PC-9 (cell line): Measurements from ENCODE around the gene CNN3. TPM values are rescaled to one million over a fixed set of nuclear protein-coding genes. Genes with fewer than 3 reads are reported as not detected.
A peak's percentile ranks its signal among the peaks of the same experiment; 100 is the strongest.

ENCODE experiments used
- BruUV-seq: library from RNA; stranded (reverse); fragments of 400-500 nt; replicated peaks from 2 replicates; lab custom pipeline; 2021; lab: Mats Ljungman, UMichigan
- CTCF ChIA-PET: fragments of 300-600 bp; sonication (Branson Sonifier 250); formaldehyde crosslinking; loops from one replicate; lab custom pipeline; 2022; ENCODE audit warnings: antibody characterized with exemption; lab: Charles Lee
- POLR2A ChIA-PET: fragments of 300-600 bp; sonication (Branson Sonifier 250); formaldehyde crosslinking; loops from one replicate; lab custom pipeline; 2022; ENCODE audit warnings: antibody characterized with exemption; ENCODE audit not compliant: unreplicated experiment; lab: Charles Lee
- DNase-seq, 2 experiments: peaks; one replicate each; pipeline versions ENCODE4 v3.0.0 to v3.0.0-alpha.2; 2015 to 2022; ENCODE audit warnings: mixed read lengths in 1 of 2
- H2AFZ ChIP-seq: fragments of 200-600 bp; sonication (generic); 2 replicates; pipeline ENCODE4 v1.8.1; 2017; ENCODE audit warnings: antibody characterized with exemption
- H3F3A ChIP-seq: fragments of 200-600 bp; sonication (generic); 2 replicates; pipeline ENCODE4 v1.8.1; 2017; ENCODE audit warnings: antibody characterized with exemption, mild to moderate bottlenecking, low read depth; ENCODE audit not compliant: insufficient read depth
- H3K27ac ChIP-seq: fragments of 200-600 bp; sonication (generic); 2 replicates; pipeline ENCODE4 v1.6.1; 2016; ENCODE audit warnings: mixed run types
- H3K27me3 ChIP-seq: fragments of 200-600 bp; sonication (generic); 2 replicates; pipeline ENCODE4 v1.6.1; 2016; ENCODE audit warnings: low read depth, mixed run types; ENCODE audit not compliant: insufficient read depth
- H3K36me3 ChIP-seq: fragments of 200-600 bp; sonication (generic); 2 replicates; pipeline ENCODE4 v1.6.1; 2016; ENCODE audit warnings: low read depth, mixed run types
- H3K4me1 ChIP-seq: fragments of 200-600 bp; sonication (generic); replicated peaks from 2 replicates; pipeline ENCODE4 v1.6.1; 2016; ENCODE audit warnings: mixed run types; ENCODE audit not compliant: insufficient read depth
- H3K4me2 ChIP-seq: fragments of 200-600 bp; sonication (generic); 2 replicates; pipeline ENCODE4 v1.6.1; 2017; ENCODE audit warnings: mixed run types
- H3K4me3 ChIP-seq: fragments of 200-600 bp; sonication (generic); 2 replicates; pipeline ENCODE4 v1.6.1; 2016; ENCODE audit warnings: mixed run types
- H3K79me2 ChIP-seq: fragments of 200-600 bp; sonication (generic); 2 replicates; pipeline ENCODE4 v1.6.1; 2017; ENCODE audit warnings: low read depth, mixed run types
- H3K9me2 ChIP-seq: fragments of 200-600 bp; sonication (generic); 2 replicates; pipeline ENCODE4 v1.8.1; 2017; ENCODE audit warnings: mild to moderate bottlenecking; ENCODE audit not compliant: insufficient read depth
- H3K9me3 ChIP-seq: fragments of 200-600 bp; sonication (generic); 2 replicates; pipeline ENCODE4 v1.8.1; 2016; ENCODE audit warnings: low read depth; ENCODE audit not compliant: insufficient read depth
- H4K20me1 ChIP-seq: fragments of 200-600 bp; sonication (generic); 2 replicates; pipeline ENCODE4 v1.8.1; 2017; ENCODE audit not compliant: insufficient read depth
- EZH2 ChIP-seq: fragments of 200-600 bp; sonication (generic); IDR thresholded peaks from 2 replicates; pipeline ENCODE4 v1.8.0; 2017; ENCODE audit warnings: antibody characterized with exemption, low read depth
- intact Hi-C: fragments of 100-400 bp; cut with micrococcal nuclease; formaldehyde crosslinking; loops from one replicate; pipeline ENCODE4 v1.10.0; 2022; ENCODE audit not compliant: unreplicated experiment
- total RNA-seq: library from RNA; stranded (reverse); gene quantifications from 2 replicates; pipeline ENCODE4 v1.2.3, GENCODE V29; 2021
- TF ChIP-seq, protein P1 (sequence below): fragments of 200-600 bp; sonication (generic); conservative IDR thresholded peaks from 2 replicates; pipeline ENCODE4 v1.6.1; 2017; ENCODE audit warnings: mixed run types, antibody characterized with exemption, mild to moderate bottlenecking, moderate library complexity

CNN3 gene
- total RNA-seq, 1 experiment from 2014 or later, result 135 TPM

- intact Hi-C loops, result no loop called here
- DNase-seq, result peak in 1 of 2 experiments; percentile 32
Measured at GRCh38 chr1:94865360-94865759, 61.5 kb downstream of the CNN3 start.

GRCh38 chr1:94864821-94865220 is 62.1 kb downstream of the CNN3 start:
- TF ChIP-seq, protein P1, sequence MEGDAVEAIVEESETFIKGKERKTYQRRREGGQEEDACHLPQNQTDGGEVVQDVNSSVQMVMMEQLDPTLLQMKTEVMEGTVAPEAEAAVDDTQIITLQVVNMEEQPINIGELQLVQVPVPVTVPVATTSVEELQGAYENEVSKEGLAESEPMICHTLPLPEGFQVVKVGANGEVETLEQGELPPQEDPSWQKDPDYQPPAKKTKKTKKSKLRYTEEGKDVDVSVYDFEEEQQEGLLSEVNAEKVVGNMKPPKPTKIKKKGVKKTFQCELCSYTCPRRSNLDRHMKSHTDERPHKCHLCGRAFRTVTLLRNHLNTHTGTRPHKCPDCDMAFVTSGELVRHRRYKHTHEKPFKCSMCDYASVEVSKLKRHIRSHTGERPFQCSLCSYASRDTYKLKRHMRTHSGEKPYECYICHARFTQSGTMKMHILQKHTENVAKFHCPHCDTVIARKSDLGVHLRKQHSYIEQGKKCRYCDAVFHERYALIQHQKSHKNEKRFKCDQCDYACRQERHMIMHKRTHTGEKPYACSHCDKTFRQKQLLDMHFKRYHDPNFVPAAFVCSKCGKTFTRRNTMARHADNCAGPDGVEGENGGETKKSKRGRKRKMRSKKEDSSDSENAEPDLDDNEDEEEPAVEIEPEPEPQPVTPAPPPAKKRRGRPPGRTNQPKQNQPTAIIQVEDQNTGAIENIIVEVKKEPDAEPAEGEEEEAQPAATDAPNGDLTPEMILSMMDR, result no peak
- TF ChIP-seq EZH2, result no peak
- Histone ChIP-seq H3K4me3 (no peak overlapping the region; the same call in 1 of the 2 replicates), H3K27ac (peak overlapping the region; percentile 96), H3K36me3 (peaks cover 28% of the 10 kb centered on the region), H4K20me1 (no peaks in the 10 kb centered on the region), H3K4me2 (peak overlapping the region; percentile 75), H2AFZ (no peak overlapping the region), H3K79me2 (peaks cover 12% of the 10 kb centered on the region; the same call in 1 of the 2 replicates), H3F3A (peaks cover 34% of the 10 kb centered on the region), H3K4me1 (peaks cover 50% of the 10 kb centered on the region), H3K9me2 (no peaks in the 10 kb centered on the region), H3K9me3 (no peaks in the 10 kb centered on the region), H3K27me3 (no peaks in the 10 kb centered on the region)
- ChIA-PET CTCF (interaction anchor here (0.6 kb wide), 1 partner anchor 1413 kb away, joined by 3 read pairs; no protein-coding TSS in a partner anchor), POLR2A (interaction anchor here (0.7 to 0.9 kb wide), 2 partner anchors 9 to 11 kb away, joined by 4 to 5 read pairs; no protein-coding TSS in a partner anchor)
- BruUV-seq, result no TSS peak
- peak in 1 of 2 experiments; percentile 34 for DNase-seq
- intact Hi-C loops, result loop anchor here (1.0 kb wide), 1 partner anchor 11 kb away; no protein-coding TSS in a partner anchor

More at GRCh38 chr1:94865360-94865759, 61.5 kb downstream of the CNN3 start:
- Histone ChIP-seq H3F3A (peaks cover 34% of the 10 kb centered on the region), H3K27ac (peak overlapping the region; percentile 96), H3K4me2 (peak overlapping the region; percentile 75; the same call in 1 of the 2 replicates), H3K4me3 (no peak overlapping the region), H3K9me3 (no peaks in the 10 kb centered on the region), H3K27me3 (no peaks in the 10 kb centered on the region), H2AFZ (no peak overlapping the region), H3K36me3 (peaks cover 28% of the 10 kb centered on the region), H3K9me2 (no peaks in the 10 kb centered on the region), H3K4me1 (peaks cover 50% of the 10 kb centered on the region), H3K79me2 (peaks cover 12% of the 10 kb centered on the region; the same call in 1 of the 2 replicates), H4K20me1 (no peaks in the 10 kb centered on the region)
- POLR2A ChIA-PET, result no interaction called here
- TF ChIP-seq, protein P1, result no peak
- TF ChIP-seq EZH2, result no peak
- CTCF ChIA-PET, result no interaction called here
- BruUV-seq, result no TSS peak

DNA sequence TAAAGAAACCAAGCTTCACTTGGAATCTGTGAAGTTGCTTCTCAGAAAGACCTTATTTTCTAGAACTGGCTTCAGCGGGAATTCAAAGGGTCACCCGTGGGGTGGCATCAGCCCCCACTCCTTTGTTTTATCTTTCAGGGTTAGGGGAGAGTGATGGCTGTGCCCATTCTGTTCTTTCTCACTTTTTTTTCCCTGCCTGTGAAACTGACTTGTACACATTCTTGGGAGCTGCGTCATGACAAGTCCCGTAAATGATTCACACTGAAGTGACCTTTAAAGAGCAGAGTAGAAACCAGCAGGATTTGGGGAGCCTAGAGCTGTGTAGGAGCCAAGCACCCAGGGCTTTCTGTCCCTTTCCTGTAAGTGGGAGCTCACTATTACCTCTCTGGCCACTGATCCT is 63.0 kb downstream of the CNN3 start:
- Histone ChIP-seq H2AFZ (no peak overlapping the region), H3K9me2 (no peaks in the 10 kb centered on the region), H3K9me3 (no peaks in the 10 kb centered on the region), H3F3A (peaks cover 34% of the 10 kb centered on the region), H3K4me3 (peak overlapping the region; percentile 36), H3K4me1 (peaks cover 50% of the 10 kb centered on the region), H3K4me2 (peak overlapping the region; percentile 75), H3K36me3 (peaks cover 28% of the 10 kb centered on the region), H4K20me1 (no peaks in the 10 kb centered on the region), H3K27ac (peak overlapping the region; percentile 96), H3K79me2 (peaks cover 12% of the 10 kb centered on the region; the same call in 1 of the 2 replicates), H3K27me3 (no peaks in the 10 kb centered on the region)
- TF ChIP-seq EZH2, result no peak
- TF ChIP-seq, protein P1, result no peak
- intact Hi-C loops, result loop anchor here (1.0 to 2.0 kb wide), 3 partner anchors 10 to 217 kb away; partner anchors contain the start of gene CNN3
- CTCF ChIA-PET, result interaction anchor here (1.0 to 2.0 kb wide), 3 partner anchors 10 to 179 kb away, joined by 3 to 12 read pairs (median 5); no protein-coding TSS in a partner anchor
- DNase-seq, result peak; percentile 65 to 96
- POLR2A ChIA-PET, result interaction anchor here (0.5 to 0.9 kb wide), 8 partner anchors 8 to 591 kb away, joined by 3 to 6 read pairs (median 4); no protein-coding TSS in a partner anchor
- no TSS peak for BruUV-seq
